CD14-positive monocyte (primary cell): ENCODE measurements around the gene NCOA7. TPM values are rescaled to one million over a fixed set of nuclear protein-coding genes. Genes with fewer than 3 reads are reported as not detected.
"Not testable (repeated sequence)": the region's sequence is repeated elsewhere in the genome, so short reads cannot be mapped to it uniquely, and the experiment has no call there.

Experiments used
- DNase-seq, 3 donors: peaks; one replicate each; pipeline ENCODE4 v3.0.0-alpha.2; 2011 to 2022
- H2AFZ ChIP-seq: 2 replicates; pipeline ENCODE4 v1.6.0; 2012; ENCODE audit warnings: mild to moderate bottlenecking, low read depth, low read length, inconsistent platforms; ENCODE audit not compliant: insufficient read depth, poor library complexity, severe bottlenecking
- H3K27ac ChIP-seq, 2 donors: 1 replicate in 1 of 2; 2 replicates in 1 of 2; pipeline ENCODE4 v1.5.1; 2012 to 2013; ENCODE audit warnings: low read length in 2 of 2, control low read depth in 1 of 2, inconsistent platforms in 1 of 2, low read depth in 1 of 2, mild to moderate bottlenecking in 1 of 2
- H3K27me3 ChIP-seq, 2 donors: one replicate each; pipeline versions ENCODE4 v1.6.0 to v1.6.1; 2011 to 2013; ENCODE audit warnings: low read length in 2 of 2; ENCODE audit not compliant: control insufficient read depth in 2 of 2, insufficient read depth in 2 of 2
- H3K36me3 ChIP-seq, 2 donors: replicated peaks in 1 of 2; 1 replicate in 1 of 2; 2 replicates in 1 of 2; pipeline versions ENCODE4 v1.5.1 to v1.6.1; 2012 to 2013; ENCODE audit warnings: low read length in 2 of 2, control low read depth in 1 of 2, inconsistent platforms in 1 of 2, mild to moderate bottlenecking in 1 of 2; ENCODE audit not compliant: insufficient read depth in 2 of 2, control insufficient read depth in 1 of 2
- H3K4me1 ChIP-seq, 2 donors: 1 replicate in 1 of 2; 2 replicates in 1 of 2; pipeline versions ENCODE4 v1.5.1 to v1.6.1; 2012 to 2013; ENCODE audit warnings: low read length in 2 of 2, control low read depth in 1 of 2, inconsistent platforms in 1 of 2, mild to moderate bottlenecking in 1 of 2, moderate library complexity in 1 of 2; ENCODE audit not compliant: insufficient read depth in 2 of 2, control insufficient read depth in 1 of 2
- H3K4me2 ChIP-seq: replicated peaks from 2 replicates; pipeline ENCODE3; 2012; ENCODE audit warnings: low read length, moderate library complexity, mild to moderate bottlenecking; ENCODE audit not compliant: poor library complexity, severe bottlenecking; ENCODE audit errors: extremely low read depth
- H3K4me3 ChIP-seq, 3 experiments: fragments of 200-600 bp in 1 of 3; sonication (generic) in 1 of 3; replicated peaks in 1 of 3; 1 replicate in 2 of 3; 2 replicates in 1 of 3; pipeline ENCODE4 v1.5.1; 2011 to 2013; ENCODE audit warnings: low read length in 3 of 3, mild to moderate bottlenecking in 3 of 3, control low read depth in 2 of 3, low read depth in 2 of 3, inconsistent platforms in 1 of 3, moderate library complexity in 1 of 3
- H3K79me2 ChIP-seq: 2 replicates; pipeline ENCODE4 v1.6.0; 2012; ENCODE audit warnings: mild to moderate bottlenecking, control low read depth, inconsistent platforms, low read length, moderate library complexity; ENCODE audit not compliant: insufficient read depth
- H3K9ac ChIP-seq: 2 replicates; pipeline ENCODE4 v1.6.0; 2017; ENCODE audit warnings: low read length, mild to moderate bottlenecking; ENCODE audit not compliant: insufficient read depth, poor library complexity, severe bottlenecking
- H3K9me3 ChIP-seq, 2 donors: replicated peaks in 1 of 2; 1 replicate in 1 of 2; 2 replicates in 1 of 2; pipeline versions ENCODE4 v1.5.1 to v1.6.1; 2012 to 2013; ENCODE audit warnings: low read length in 2 of 2, control low read depth in 1 of 2; ENCODE audit not compliant: control insufficient read depth in 1 of 2, insufficient read depth in 1 of 2
- H4K20me1 ChIP-seq: 2 replicates; pipeline ENCODE4 v1.6.0; 2012; ENCODE audit warnings: mild to moderate bottlenecking, low read length, control low read depth, moderate library complexity; ENCODE audit not compliant: insufficient read depth
- H3K27ac Mint-ChIP-seq, 7 donors: one replicate each; pipeline ENCODE4 v1.8.0; 2020; ENCODE audit warnings: mild to moderate bottlenecking in 7 of 7, mixed read lengths in 7 of 7, moderate library complexity in 6 of 7, inconsistent platforms in 2 of 7
- H3K27me3 Mint-ChIP-seq, 3 donors: one replicate each; pipeline ENCODE4 v1.8.0; 2021 to 2022; ENCODE audit warnings: low read depth in 3 of 3, mild to moderate bottlenecking in 3 of 3, mixed read lengths in 3 of 3, moderate library complexity in 3 of 3, inconsistent platforms in 1 of 3
- H3K36me3 Mint-ChIP-seq, 2 donors: one replicate each; pipeline ENCODE4 v1.8.0; 2020; ENCODE audit warnings: mixed read lengths in 2 of 2, inconsistent platforms in 1 of 2, mild to moderate bottlenecking in 1 of 2
- H3K4me1 Mint-ChIP-seq: one replicate; pipeline ENCODE4 v1.8.0; 2020; ENCODE audit warnings: mild to moderate bottlenecking, mixed read lengths
- H3K4me3 Mint-ChIP-seq, 2 donors: one replicate each; pipeline ENCODE4 v1.8.0; 2020; ENCODE audit warnings: mild to moderate bottlenecking in 2 of 2, mixed read lengths in 2 of 2, moderate library complexity in 1 of 2
- H3K9me3 Mint-ChIP-seq, 7 donors: one replicate each; pipeline ENCODE4 v1.8.0; 2020 to 2022; ENCODE audit warnings: mixed read lengths in 7 of 7, mild to moderate bottlenecking in 6 of 7, moderate library complexity in 6 of 7, inconsistent platforms in 2 of 7
- WGBS: methylation state at CpG from one replicate; pipeline ENCODE4 v1.1.5; 2013; ENCODE audit warnings: missing lambda C conversion rate; ENCODE audit not compliant: insufficient coverage; 5-methylcytosine and 5-hydroxymethylcytosine counted together
- intact Hi-C, 2 donors: fragments of 100-400 bp; cut with micrococcal nuclease; formaldehyde crosslinking; loops; one replicate each; pipeline versions ENCODE4 v1.15.0 to v1.15.1; 2023
- polyA plus RNA-seq, 3 donors: library from polyadenylated mRNA; depleted of rRNA in 1 of 3; unstranded in 2 of 3; stranded (reverse) in 1 of 3; fragments of 300-500 nt in 2 of 3; fragments of >200 nt in 1 of 3; fragmentation: Illumina TruSeq in 2 of 3; gene quantifications; 1 replicate in 2 of 3; 2 replicates in 1 of 3; pipeline ENCODE4 v1.2.3, GENCODE V29; 2012 to 2021
- TF ChIP-seq, protein P1 (sequence below): fragments of 200-600 bp; IDR thresholded peaks from one replicate; pipeline ENCODE4 v1.8.0; 2022; ENCODE audit warnings: antibody characterized with exemption, mild to moderate bottlenecking

Gene NCOA7
- polyA plus RNA-seq, 3 donors: 8.3 to 21.9 (median 11.2) TPM

DNA sequence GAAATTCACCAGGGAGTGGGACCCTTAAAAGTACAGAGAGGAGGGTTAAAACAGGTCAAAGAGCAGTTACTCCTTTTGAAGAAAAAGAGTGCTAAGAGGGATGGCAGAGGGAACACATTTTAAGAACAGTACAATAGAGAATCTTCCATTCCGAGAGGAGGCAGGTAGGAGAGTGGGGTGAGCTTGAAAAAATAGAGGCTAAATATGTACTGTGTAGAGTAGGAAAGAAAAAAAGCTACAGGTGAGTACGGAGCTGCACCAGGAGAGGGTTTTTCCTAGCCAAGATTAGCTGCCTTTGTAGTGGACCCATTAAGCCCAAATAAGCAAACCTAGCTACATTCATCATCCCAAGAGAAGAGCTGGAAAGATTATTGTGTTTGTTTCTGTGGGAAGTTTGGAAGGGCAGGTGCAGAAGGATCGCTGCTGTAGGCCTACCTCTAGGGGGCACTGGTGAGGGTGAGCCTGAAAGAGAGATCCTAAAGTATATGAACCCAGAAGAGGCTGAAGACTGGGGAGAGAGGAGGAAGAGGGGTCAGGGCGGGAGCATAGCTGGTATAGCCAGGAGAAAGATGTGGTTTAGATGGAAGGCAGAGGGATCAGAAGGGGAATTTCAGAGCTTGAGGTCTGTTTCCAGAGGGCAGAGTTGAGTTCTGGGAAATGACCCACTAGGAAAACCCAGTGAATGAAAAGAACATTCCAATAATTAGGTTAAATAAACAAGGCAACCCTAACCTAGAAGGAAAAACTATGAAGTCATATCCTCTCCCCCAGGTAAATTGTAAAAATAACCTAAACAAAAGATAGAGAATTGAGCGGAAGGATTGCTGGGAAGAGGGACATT, 115.6 kb downstream of the NCOA7 start:
- TF ChIP-seq, protein P1, sequence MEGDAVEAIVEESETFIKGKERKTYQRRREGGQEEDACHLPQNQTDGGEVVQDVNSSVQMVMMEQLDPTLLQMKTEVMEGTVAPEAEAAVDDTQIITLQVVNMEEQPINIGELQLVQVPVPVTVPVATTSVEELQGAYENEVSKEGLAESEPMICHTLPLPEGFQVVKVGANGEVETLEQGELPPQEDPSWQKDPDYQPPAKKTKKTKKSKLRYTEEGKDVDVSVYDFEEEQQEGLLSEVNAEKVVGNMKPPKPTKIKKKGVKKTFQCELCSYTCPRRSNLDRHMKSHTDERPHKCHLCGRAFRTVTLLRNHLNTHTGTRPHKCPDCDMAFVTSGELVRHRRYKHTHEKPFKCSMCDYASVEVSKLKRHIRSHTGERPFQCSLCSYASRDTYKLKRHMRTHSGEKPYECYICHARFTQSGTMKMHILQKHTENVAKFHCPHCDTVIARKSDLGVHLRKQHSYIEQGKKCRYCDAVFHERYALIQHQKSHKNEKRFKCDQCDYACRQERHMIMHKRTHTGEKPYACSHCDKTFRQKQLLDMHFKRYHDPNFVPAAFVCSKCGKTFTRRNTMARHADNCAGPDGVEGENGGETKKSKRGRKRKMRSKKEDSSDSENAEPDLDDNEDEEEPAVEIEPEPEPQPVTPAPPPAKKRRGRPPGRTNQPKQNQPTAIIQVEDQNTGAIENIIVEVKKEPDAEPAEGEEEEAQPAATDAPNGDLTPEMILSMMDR: peak; percentile 90

DNA sequence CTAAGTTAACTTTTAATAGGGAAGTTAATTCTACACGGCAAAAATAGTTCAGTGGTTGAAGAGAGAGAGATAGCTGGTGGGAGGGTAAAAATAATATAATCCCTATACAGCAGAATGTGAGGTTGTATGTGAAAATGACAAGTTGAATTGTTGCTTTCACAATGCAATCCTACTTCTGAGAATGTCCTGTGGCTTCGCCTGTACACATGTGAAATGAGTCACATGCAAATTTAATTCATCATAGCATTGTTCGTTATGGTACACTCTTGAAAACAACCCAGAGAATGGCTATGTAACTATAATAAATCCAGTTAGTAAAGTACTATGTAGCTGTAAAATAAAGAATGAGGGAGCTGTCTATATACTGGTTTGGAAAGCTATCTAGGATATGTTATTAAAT, 119.8 kb downstream of the NCOA7 start:
- intact Hi-C loops: no loop called here

More for the DNA sequence above, 115.6 kb downstream of the NCOA7 start:
- Mint-ChIP-seq H3K4me1 (peaks cover 34% of the 10 kb centered on the region), H3K4me3 (no peak overlapping the region), H3K27me3 (no peaks in the 10 kb centered on the region), H3K36me3 (peaks cover 15 to 23% of the 10 kb centered on the region in 2 donors), H3K9me3 (peaks cover 0 to 6% (median 0%) of the 10 kb centered on the region in 7 donors), H3K27ac (peak overlapping the region in 6 of 7 donors; percentile 3 to 73 (median 35))
- peaks cover 4 to 17% of the 10 kb centered on the region in 2 donors for H3K36me3 ChIP-seq
- peaks cover 19 to 26% of the 10 kb centered on the region in 2 donors for H3K4me1 ChIP-seq
- H2AFZ ChIP-seq: no peak overlapping the region
- no peak overlapping the region for H3K9ac ChIP-seq
- no peak overlapping the region for H3K27ac ChIP-seq
- H4K20me1 ChIP-seq: no peaks in the 10 kb centered on the region
- no peaks in the 10 kb centered on the region for H3K27me3 ChIP-seq
- H3K4me3 ChIP-seq: no peak overlapping the region
- DNase-seq: peak; percentile 45 to 63 (median 49)
- H3K79me2 ChIP-seq: no peaks in the 10 kb centered on the region
- no peak overlapping the region for H3K4me2 ChIP-seq
- intact Hi-C loops: loop anchor here in 1 of 2 donors (10.0 kb wide), 1 partner anchor 48 kb away; the partner anchor contains the start of gene HINT3
- H3K9me3 ChIP-seq: no peaks in the 10 kb centered on the region
- WGBS: 63% methylated on average over 3 of the region's 5 CpGs

DNA sequence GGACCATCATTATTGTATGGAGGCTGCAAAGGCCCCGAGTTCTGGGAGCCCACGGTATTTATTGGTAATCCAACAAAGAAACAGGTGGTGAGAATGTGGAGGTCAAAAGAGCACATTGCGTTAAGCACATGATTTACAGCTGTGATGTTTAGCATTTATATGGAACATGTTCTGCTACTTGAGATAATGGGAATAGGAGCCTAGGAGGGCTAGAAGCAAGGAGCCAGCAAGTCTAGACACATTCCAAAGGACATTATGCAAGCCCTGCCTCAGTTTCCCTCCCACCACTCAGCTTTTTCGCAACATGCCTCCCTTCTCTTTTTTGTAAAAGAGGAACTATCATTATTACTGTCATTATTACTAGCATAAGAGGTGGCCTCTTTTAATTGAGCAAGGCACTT, 120.3 kb downstream of the NCOA7 start:
- H3K79me2 ChIP-seq, H3K9me3 ChIP-seq, H3K9ac ChIP-seq, H3K4me3 Mint-ChIP-seq, H2AFZ ChIP-seq, intact Hi-C loops, H4K20me1 ChIP-seq, H3K4me3 ChIP-seq, H3K27me3 Mint-ChIP-seq, H3K9me3 Mint-ChIP-seq, H3K4me2 ChIP-seq, H3K27me3 ChIP-seq: not testable (repeated sequence)
- Mint-ChIP-seq H3K4me1 (peaks cover 45% of the 10 kb centered on the region), H3K27ac (peak overlapping the region; percentile 51 to 91 (median 85)), H3K36me3 (peaks cover 17 to 21% of the 10 kb centered on the region in 2 donors)
- peak; percentile 12 to 46 (median 44) for DNase-seq
- Histone ChIP-seq H3K4me1 (peaks cover 25 to 34% of the 10 kb centered on the region in 2 donors), H3K36me3 (peaks cover 6 to 24% of the 10 kb centered on the region in 2 donors), H3K27ac (peak overlapping the region in 1 of 2 donors; percentile 62)
- WGBS: 94% methylated on average over 3 of the region's 4 CpGs

More for the DNA sequence above, 119.8 kb downstream of the NCOA7 start:
- H3K4me1 ChIP-seq: peaks cover 25 to 34% of the 10 kb centered on the region in 2 donors
- H3K9ac ChIP-seq: no peak overlapping the region
- WGBS: no CpG with 5 or more reads among the region's 3 CpGs
- Mint-ChIP-seq H3K4me1 (peaks cover 45% of the 10 kb centered on the region), H3K36me3 (peaks cover 14 to 19% of the 10 kb centered on the region in 2 donors), H3K9me3 (peaks cover 0 to 3% (median 0%) of the 10 kb centered on the region in 7 donors), H3K4me3 (no peak overlapping the region), H3K27ac (peak overlapping the region; percentile 51 to 91 (median 85)), H3K27me3 (no peaks in the 10 kb centered on the region)
- no peaks in the 10 kb centered on the region for H3K9me3 ChIP-seq
- no peaks in the 10 kb centered on the region for H3K27me3 ChIP-seq
- TF ChIP-seq, protein P1: no peak
- H3K36me3 ChIP-seq: peaks cover 5 to 19% of the 10 kb centered on the region in 2 donors
- no peaks in the 10 kb centered on the region for H3K79me2 ChIP-seq
- H4K20me1 ChIP-seq: no peaks in the 10 kb centered on the region
- H3K4me2 ChIP-seq: no peak overlapping the region
- peak; percentile 47 to 73 (median 60) for DNase-seq
- no peak overlapping the region for H3K4me3 ChIP-seq
- peak overlapping the region in 1 of 2 donors; percentile 62 for H3K27ac ChIP-seq
- no peak overlapping the region for H2AFZ ChIP-seq
